Stimulated activated CD4-positive, alpha-beta T cell treated with anti-CD3 and anti-CD28 coated beads, Interleukin-4, amount 100 ng/mL, for 48 hours (primary cell): ENCODE results near the gene PFDN5.
"Not testable (repeated sequence)": the region's sequence is repeated elsewhere in the genome, so short reads cannot be mapped to it uniquely, and the experiment has no call there.

Experiments
- DNase-seq, 2 donors: peaks; one replicate each; pipeline ENCODE4 v3.0.0-alpha.2; 2020; ENCODE audit warnings: low read depth in 2 of 2

The PFDN5 gene

GRCh38 chr12:53327435-53328042 is 32.2 kb downstream of the PFDN5 start:
- DNase-seq, result no peak

- no peak for DNase-seq
Observed at GRCh38 chr12:53328043-53328435, 32.7 kb downstream of the PFDN5 start.

- no peak for DNase-seq
Observed at GRCh38 chr12:53330671-53331070, 35.3 kb downstream of the PFDN5 start.

- not testable (repeated sequence) for DNase-seq
Observed at GRCh38 chr12:53332339-53332738, 37.0 kb downstream of the PFDN5 start.

- no peak for DNase-seq
Observed at GRCh38 chr12:53332744-53333143, 37.4 kb downstream of the PFDN5 start.

GRCh38 chr12:53333289-53333688 is 37.9 kb downstream of the PFDN5 start:
- no peak for DNase-seq

GRCh38 chr12:53333845-53334244 is 38.5 kb downstream of the PFDN5 start:
- DNase-seq, result no peak

- DNase-seq, result no peak
Observed at GRCh38 chr12:53334822-53335221, 39.5 kb downstream of the PFDN5 start.

- no peak for DNase-seq
Observed at GRCh38 chr12:53336181-53336681, 40.9 kb downstream of the PFDN5 start, which contains the start of gene SP7. Gene SP7, minus strand, starts transcription at chr12:53336354. Its CDS starts 708 bp downstream, at chr12:53335646.

- DNase-seq, result no peak
Observed at GRCh38 chr12:53338017-53338416, 42.7 kb downstream of the PFDN5 start.

GRCh38 chr12:53338916-53339315 is 43.6 kb downstream of the PFDN5 start:
- no peak for DNase-seq

GRCh38 chr12:53340398-53340797 is 45.1 kb downstream of the PFDN5 start:
- no peak for DNase-seq

- no peak for DNase-seq
Observed at GRCh38 chr12:53343449-53343848, 48.1 kb downstream of the PFDN5 start.

GRCh38 chr12:53343969-53344368 is 48.6 kb downstream of the PFDN5 start:
- DNase-seq, result no peak

- no peak for DNase-seq
Observed at GRCh38 chr12:53344487-53344823, 49.1 kb downstream of the PFDN5 start.

- DNase-seq, result peak; percentile 64 to 75
Observed at GRCh38 chr12:53344824-53345485, 49.6 kb downstream of the PFDN5 start.

- no peak for DNase-seq
Observed at GRCh38 chr12:53345486-53346188, 50.3 kb downstream of the PFDN5 start.

- DNase-seq, result no peak
Observed at GRCh38 chr12:53346491-53346890, 51.1 kb downstream of the PFDN5 start.

GRCh38 chr12:53347905-53348304 is 52.6 kb downstream of the PFDN5 start:
- DNase-seq, result no peak
